WERI-Rb-1 (cell line): Measurements from ENCODE around the gene CYB5D1.

Experiments
- DNase-seq: peaks from one replicate; pipeline ENCODE4 v3.0.0-alpha.2; 2020
- H3K27ac ChIP-seq: fragments of 250-450 bp; sonication (Bioruptor Pico); 2 replicates; pipeline ENCODE4 v1.5.1; 2020; ENCODE audit warnings: mild to moderate bottlenecking, moderate library complexity
- H3K27me3 ChIP-seq: fragments of 250-450 bp; sonication (Bioruptor Pico); 2 replicates; pipeline ENCODE4 v1.5.1; 2021; ENCODE audit warnings: mild to moderate bottlenecking, low read depth, moderate library complexity; ENCODE audit not compliant: insufficient read depth, severe bottlenecking
- H3K36me3 ChIP-seq: fragments of 250-450 bp; sonication (Bioruptor Pico); 2 replicates; pipeline ENCODE4 v1.5.1; 2020; ENCODE audit warnings: mild to moderate bottlenecking, moderate library complexity
- H3K4me3 ChIP-seq: 2 replicates; pipeline ENCODE4 v1.5.1; 2011; ENCODE audit warnings: low read depth, mild to moderate bottlenecking, control low read depth, low read length
- H3K9me3 ChIP-seq: fragments of 250-450 bp; sonication (Bioruptor Pico); 2 replicates; pipeline ENCODE4 v1.5.1; 2021; ENCODE audit warnings: mild to moderate bottlenecking, moderate library complexity; ENCODE audit not compliant: severe bottlenecking
- CTCF ChIP-seq: IDR thresholded peaks from 2 replicates; pipeline ENCODE4 v1.5.1; 2011; ENCODE audit warnings: low read depth, mild to moderate bottlenecking, control low read depth, inconsistent platforms, low read length

Gene CYB5D1

GRCh38 chr17:7854078-7854777, 3.6 kb upstream of the CYB5D1 start:
- Histone ChIP-seq H3K27me3 (no peaks in the 10 kb centered on the region), H3K27ac (no peak overlapping the region), H3K4me3 (no peak overlapping the region), H3K36me3 (peaks cover 44% of the 10 kb centered on the region), H3K9me3 (no peaks in the 10 kb centered on the region)
- no peak for DNase-seq
- TF ChIP-seq CTCF = no peak

DNA sequence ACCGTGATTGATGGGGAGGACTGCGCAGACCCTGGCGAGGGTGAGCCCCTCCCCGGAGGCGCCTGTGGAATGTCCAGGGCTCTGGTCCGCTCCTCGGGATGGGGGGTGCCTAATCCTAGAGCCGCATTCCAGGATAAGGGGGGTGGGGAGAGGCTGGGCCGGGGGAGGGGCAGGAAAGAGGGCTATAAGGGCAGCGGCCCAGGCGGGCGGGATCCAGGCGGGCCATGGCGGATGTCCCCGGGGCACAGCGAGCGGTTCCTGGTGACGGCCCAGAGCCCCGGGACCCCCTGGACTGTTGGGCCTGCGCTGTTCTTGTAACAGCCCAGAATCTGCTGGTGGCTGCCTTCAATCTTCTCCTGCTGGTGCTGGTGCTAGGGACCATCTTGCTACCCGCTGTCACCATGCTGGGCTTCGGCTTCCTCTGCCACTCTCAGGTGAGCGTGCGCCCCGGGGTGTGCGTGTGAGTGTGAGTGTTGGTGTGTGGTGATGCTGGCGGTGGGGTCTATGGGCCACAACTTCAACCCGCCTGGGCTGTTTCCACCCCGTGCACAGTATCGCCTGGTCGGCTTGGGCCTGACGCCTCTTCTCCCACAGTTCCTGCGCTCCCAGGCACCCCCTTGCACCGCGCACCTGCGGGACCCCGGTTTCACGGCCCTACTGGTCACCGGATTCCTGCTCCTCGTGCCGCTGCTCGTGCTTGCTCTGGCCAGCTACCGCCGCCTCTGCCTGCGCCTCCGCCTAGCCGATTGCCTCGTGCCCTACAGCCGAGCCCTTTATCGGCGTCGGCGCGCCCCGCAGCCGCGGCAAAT, 2.7 kb upstream of the CYB5D1 start, which contains the start of gene TMEM88:
TSS of gene TMEM88 (plus strand) at position 216 of the 809 bp plus-strand sequence. CDS start at position 225, 9 bp downstream.
- DNase-seq = no peak
- no peak for TF ChIP-seq CTCF
- H3K4me3 ChIP-seq = peak within 1 kb of the TSS; percentile 88
- peaks cover 41% of the 10 kb centered on the region for H3K36me3 ChIP-seq
- H3K27ac ChIP-seq = peak within 1 kb of the TSS; percentile 98
- H3K9me3 ChIP-seq = no peaks in the 10 kb centered on the region
- no peaks in the 10 kb centered on the region for H3K27me3 ChIP-seq

- Histone ChIP-seq H3K9me3 (no peaks in the 10 kb centered on the region), H3K27me3 (no peaks in the 10 kb centered on the region), H3K4me3 (no peak overlapping the region; the same call in 1 of the 2 replicates), H3K36me3 (peaks cover 36% of the 10 kb centered on the region), H3K27ac (peak overlapping the region; percentile 98)
- DNase-seq = no peak
- no peak for TF ChIP-seq CTCF
These were observed 2.2 kb upstream of the CYB5D1 start for GRCh38 chr17:7855660-7856010.

DNA sequence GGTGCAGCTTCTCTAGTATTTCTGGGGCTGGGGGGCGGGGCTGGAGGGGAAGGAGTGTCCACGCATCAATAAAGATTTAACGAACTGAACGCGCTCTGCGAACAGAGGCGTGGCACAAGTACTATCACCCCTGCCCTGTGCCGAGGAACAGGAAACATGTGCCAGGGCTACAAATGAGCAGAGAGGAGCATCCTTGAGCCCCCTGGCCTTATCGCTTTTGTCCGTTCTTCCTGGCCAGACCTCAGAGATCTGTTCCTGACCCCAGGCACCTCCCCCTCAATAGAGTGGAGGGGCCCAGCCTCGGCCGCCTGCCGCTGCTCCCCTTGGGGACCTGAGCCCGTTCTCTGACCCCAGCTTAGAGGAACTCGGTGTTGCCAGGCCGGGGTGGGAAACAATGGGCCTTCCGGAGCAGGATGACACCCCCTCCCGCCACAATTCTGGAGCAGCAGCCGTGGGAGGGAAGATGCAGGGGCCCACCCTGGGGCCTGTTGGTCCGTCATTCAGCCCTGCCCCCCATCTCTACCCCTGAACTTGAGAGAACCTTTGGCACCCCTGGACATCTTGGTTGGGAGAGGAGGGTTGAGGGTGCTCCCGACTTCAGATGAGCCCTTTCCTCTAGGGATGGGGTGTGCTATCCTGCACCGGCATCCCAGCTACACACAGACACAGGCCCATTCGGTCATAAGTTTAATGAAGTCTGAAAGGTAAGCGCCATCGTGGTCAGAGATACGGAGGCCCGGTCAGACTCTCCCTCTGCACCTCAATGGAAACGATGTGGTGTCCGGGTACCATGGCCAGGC, 1.6 kb upstream of the CYB5D1 start:
- DNase-seq = no peak
- no peaks in the 10 kb centered on the region for H3K9me3 ChIP-seq
- peaks cover 31% of the 10 kb centered on the region for H3K36me3 ChIP-seq
- no peaks in the 10 kb centered on the region for H3K27me3 ChIP-seq
- H3K27ac ChIP-seq = peak overlapping the region; percentile 98
- H3K4me3 ChIP-seq = peak overlapping the region; percentile 88
- no peak for TF ChIP-seq CTCF

DNA sequence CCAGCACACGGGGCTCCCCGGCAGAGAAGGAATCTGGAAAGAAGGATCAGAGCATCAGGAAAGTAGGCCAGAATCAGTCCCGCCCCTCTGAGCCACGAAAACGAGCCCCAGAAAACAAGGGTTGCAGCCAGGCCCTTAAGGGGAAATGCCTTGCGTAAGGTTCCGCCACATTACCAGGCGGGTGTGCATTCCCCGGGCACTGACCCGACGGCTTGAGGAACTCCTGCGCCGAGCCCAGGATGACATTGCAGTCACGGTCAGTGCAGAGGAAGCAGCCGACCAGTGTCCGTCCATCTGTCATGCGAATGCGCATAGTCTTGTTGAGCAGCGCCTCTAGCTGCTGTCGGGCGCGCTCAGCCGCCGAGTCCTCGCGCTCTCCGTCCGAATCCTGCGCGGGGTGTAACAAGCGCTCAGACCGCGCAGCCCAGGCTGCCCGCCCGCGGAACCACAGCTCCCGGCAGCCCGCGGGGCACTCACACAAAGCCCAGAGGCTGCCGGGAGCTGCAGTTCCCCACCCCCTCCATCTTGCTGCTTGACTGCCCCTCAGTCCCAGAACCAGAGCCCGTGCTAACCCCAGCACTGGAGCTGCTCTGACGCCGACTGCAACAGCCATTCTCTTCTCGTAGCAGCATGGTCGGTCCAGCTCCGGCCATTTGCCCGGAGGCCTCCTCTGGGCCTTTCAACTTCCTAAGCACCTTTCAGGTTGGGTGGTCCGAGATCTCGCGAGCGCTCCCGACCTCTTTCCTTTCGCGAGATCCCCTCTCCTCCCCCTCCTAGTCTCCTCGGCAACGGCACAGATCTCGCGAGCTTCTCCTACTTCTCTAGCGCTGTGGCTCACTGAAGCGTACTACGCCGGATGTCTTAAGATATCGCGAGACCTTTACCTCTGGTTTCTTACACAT, 741 bp upstream of the CYB5D1 start, which contains the start of gene NAA38:
TSS of gene NAA38 (minus strand) at position 749 of the 902 bp plus-strand sequence. CDS start at position 653, 96 bp downstream.
- Histone ChIP-seq H3K36me3 (peaks cover 25% of the 10 kb centered on the region), H3K4me3 (peak within 1 kb of the TSS; percentile 88)
- peak; percentile 97 for DNase-seq

More for the DNA sequence above, 741 bp upstream of the CYB5D1 start, which contains the start of gene NAA38:
- peak; percentile 65 for TF ChIP-seq CTCF
- H3K27me3 ChIP-seq = no peaks in the 10 kb centered on the region
- no peaks in the 10 kb centered on the region for H3K9me3 ChIP-seq
- peak within 1 kb of the TSS; percentile 98 for H3K27ac ChIP-seq
